HG02885 (cell line): ENCODE data around the gene KLHL29.
A peak's percentile ranks its signal among the peaks of the same experiment; 100 is the strongest.
"Not testable (repeated sequence)": the region's sequence is repeated elsewhere in the genome, so short reads cannot be mapped to it uniquely, and the experiment has no call there.

Experiments
- ATAC-seq: cut with Tn5 transposase; IDR thresholded peaks from one replicate; pipeline ENCODE4 v1.9.1; 2021; ENCODE audit warnings: mild to moderate bottlenecking; ENCODE audit not compliant: unreplicated experiment, poor library complexity

Gene KLHL29

DNA sequence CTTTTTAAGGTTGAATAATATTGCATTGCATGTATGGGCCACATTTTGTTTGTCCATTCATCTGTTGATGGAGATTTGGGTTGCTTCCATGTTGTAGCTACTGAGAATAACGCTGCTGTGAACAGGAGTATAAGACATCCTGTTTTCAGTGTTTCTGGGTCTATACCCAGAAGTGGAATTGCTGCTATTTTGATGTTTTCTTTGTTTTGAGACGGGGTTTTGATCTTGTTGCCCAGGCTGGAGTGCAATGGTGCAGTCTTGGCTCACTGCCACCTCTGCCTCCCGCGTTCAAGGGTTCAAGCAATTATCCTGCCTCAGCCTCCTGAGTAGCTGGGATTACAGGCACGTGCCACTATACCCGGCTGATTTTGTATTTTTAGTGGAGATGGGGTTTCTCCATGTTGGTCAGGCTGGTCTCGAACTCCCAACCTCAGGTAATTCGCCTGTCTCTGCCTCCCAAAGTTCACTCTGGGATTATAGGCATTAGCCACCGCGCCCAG lies 6.3 kb downstream of the KLHL29 start:
- not testable (repeated sequence) for ATAC-seq

DNA sequence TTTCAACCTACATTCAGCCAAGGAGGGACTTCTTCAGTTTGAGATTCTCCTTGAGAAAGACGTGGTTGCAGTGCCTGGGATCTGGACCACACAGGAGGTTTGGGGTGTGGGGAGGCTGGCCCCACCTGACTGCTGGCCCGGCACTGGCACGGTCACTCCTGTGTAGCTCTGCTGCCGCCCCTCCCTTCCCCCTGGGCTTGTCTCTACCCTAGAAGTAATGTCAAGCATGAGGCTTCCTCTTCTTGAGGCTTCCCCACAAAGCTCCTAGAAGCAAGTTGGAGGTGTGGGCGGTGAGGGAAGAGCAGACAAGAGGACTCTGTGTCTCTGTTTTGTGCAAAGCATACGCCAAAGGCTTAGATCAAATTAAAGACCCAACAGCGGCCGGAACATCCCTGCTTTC lies 8.7 kb downstream of the KLHL29 start:
- ATAC-seq, result no peak

DNA sequence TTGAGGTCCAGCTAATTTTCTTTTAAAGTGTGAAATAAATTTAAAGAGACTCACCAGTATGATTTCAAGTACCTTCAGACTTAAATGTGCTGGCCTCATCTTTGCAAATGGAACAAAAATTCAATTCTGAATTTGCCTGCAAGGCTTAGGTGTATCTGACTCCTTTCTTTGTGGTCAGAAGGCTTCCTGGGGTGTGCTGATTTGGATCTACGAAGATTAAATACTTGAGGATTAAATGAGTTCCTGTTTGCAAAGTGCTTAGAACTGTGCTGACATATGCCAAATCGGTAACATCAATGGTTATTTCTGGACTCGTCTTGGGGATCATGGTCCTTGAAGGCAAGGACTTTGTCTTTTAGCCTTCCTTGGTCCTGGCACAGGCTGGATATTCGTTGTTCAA lies 9.7 kb downstream of the KLHL29 start:
- no peak for ATAC-seq

DNA sequence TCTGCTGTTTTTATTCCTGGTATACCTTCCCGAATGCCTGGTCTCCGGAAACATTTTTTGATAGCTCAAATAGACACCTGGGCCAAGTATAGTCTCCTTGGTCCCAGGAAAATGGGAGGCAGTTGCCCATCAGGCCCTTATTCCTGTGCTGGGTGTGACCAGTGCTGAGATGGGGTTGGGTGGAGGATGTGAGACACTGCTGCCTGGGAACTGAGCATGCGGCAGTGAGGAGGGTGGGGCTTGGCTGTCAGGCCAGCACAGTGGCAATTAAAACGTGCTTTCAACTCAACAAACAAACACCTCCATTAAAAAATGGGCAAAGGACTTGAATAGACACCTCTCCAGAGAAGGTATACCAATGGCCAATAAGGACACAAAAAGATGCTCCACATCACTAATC lies 12.5 kb downstream of the KLHL29 start:
- ATAC-seq, result no peak

GRCh38 chr2:23399674-23400261 lies 14.8 kb downstream of the KLHL29 start:
- ATAC-seq, result peak; percentile 79

GRCh38 chr2:23400703-23401102 lies 15.7 kb downstream of the KLHL29 start:
- ATAC-seq, result no peak

DNA sequence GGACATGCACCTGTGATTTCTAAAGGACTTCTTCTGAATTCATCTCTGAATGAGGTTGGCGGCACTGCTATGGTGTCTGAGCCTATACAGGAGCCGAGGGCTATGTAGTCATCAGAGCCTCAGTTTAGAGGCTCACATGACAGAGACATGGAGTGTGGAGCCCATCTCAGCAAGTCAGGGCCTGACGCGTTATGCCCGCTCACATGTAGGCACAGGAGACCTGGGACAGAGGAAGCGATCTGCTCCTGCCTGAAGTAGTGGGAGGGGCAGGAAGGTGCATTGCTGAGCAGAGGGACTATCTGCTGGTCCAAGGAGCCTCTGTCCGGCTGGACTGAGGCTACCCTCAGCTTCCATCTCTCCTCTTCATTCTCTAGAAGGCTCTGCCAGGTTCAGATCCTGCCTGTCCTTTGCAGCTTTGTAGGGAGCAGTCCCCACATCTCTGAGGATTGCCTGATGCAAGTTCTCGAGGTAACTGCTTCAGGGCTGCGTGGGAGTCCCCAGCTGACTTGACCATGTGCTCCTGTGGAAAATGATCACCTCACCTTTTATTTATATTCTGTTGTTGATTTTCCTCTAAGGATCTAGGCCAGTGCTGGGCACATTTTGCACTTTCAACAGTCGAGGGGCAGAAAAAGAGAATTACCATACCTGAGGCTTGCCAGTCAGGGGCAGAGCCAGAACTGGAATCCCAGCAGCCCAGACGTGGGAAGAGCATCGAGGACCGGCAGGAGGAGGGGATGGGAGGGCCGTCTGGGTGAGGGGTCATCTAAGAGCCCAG lies 16.6 kb downstream of the KLHL29 start:
- ATAC-seq, result no peak

DNA sequence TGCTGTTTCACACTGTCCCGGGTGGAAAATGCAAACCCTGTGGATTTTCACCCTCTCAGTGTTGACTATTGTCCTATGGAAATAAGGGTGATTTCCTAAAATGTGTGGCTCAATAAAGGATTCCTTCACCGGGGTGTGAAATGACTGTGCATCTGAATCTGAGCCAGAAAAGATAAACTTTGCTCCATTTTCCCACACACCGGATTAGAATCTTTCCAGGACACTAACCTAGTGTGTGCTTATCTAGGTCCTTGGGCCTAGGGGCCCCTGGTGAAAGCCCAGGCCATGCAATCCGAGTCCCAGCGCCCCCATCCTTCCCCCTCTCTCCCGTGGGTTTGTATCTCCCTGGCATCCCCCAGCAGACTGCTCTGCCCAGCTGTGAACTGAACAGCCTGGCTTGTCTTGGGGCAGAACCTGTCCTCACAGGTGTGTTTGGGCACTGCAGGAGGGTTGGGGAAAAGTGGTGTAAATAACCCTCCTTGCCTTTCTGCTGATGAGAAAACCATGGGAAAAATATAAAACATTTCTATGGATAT lies 17.3 kb downstream of the KLHL29 start:
- no peak for ATAC-seq

- ATAC-seq, result peak; percentile 70
These were observed 19.4 kb downstream of the KLHL29 start for GRCh38 chr2:23404426-23404825.

- ATAC-seq, result no peak
These were observed 24.3 kb downstream of the KLHL29 start for GRCh38 chr2:23409248-23409647.

DNA sequence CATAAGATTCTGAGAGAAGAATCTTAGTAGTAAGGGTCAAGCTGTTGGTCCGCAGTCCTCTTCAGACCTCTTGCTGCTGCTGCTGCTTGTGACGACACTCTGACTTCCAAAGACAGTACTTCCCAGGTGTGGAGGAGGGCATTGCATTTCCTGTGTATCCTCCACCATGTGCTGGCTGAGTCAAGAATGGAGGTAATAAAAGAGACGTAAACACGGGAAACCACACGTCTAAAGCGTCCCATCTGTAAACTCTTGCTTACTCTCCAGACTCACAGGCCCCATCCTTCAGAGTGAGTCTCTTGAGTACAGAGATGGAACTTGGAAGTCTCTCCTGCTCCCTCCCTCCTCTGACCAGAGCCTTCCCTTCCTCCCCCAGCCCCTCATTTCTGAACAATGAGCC lies 25.6 kb downstream of the KLHL29 start:
- ATAC-seq, result no peak

DNA sequence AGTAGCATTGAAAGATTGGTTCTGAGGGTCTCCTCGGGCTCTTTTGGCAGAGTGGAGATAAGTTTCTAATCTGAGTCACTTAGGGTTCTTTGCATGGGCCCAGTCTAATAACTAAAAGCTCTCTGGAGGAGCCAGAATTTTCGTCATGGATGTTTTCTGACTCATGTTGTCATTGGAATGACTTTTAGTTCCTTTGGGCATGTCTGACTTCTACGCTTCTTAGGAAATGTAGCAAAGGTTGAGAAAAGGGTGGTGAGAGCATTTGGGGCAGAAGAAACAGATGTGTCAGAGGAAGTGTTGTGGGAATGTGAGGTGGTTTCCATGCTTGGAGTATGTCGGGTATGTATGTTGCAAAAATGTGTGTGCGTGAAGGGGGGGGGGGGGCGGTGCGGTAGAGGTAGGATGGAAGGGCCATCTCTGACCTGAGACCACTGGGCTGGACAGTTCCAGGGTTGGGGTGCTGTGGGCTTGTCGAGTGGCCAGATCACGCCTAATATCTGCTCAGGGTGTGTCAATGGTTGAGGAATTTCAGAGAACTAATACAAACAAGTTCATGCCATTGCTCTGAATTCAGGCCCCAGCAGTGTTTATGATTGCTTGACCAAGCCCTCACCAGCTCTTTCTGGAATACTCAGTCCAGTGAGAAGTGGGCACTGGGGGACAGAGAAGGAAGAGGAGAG lies 26.9 kb downstream of the KLHL29 start:
- no peak for ATAC-seq

DNA sequence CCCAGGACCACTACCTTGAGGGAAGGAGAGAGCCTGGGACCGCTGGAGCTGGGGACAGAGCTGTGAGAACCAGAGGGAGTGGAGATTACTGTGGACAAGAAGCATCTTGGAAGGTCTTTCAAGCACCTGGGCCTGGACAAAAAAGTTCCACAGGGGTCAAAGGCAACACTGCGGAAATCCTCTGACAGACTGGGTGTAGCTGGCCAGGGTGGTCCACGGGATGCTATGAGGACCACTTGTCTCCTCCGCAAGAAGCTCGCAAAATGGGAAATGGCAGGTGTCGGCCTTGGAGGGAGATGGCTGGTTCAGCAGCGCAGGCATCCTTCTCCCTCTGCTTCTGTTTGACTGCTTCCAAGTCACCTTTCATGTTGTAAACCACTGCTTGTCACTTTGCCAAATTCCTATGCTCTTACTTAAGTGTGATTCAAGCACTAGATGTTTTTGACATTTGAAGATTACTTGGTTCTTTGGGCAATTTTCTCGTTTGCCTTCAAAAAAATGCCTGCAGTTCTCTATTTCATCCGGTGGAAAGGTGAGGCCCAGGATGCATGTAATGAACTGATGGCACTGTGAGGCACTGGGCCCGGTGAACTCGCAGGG lies 27.7 kb downstream of the KLHL29 start:
- ATAC-seq, result no peak

DNA sequence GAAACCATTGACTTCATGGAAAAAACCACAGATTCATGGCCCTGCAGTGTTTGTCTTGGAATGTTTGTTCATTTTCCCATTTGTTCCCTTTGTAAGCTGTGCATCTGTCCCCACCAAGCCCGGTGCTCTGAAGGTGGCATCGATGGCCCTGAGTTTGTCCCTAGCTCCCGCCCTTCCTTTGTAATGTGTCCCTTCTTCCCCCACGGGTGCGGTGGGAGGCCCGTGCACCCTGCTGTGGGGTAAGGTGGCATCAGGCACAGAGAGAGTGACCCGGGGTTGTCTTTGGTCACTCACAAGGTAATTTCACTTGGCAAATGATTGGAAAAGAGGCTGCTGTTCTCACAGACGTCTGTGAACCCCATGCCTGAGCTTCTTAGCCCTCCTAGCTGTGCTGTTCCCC lies 28.7 kb downstream of the KLHL29 start:
- ATAC-seq, result no peak

DNA sequence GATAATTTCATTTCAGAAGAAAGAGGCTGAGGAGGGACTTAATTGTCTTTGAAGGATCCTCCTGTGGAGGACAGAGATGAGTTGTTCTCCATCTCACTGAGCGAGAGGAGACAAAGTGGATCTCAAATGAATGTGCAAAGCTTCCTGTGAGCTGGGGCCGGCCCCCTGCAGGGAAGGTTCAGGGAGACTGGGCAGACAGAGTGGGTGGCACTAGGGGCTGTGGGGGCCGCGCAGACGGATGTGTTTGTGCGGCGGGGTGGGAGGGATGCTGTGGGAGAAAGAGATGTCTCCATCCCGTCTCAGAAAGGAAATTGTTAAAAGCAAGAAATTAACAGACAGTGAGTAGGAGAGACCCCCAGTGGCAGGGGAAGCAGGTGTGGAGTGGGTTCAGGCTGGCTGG lies 29.1 kb downstream of the KLHL29 start:
- ATAC-seq, result no peak

DNA sequence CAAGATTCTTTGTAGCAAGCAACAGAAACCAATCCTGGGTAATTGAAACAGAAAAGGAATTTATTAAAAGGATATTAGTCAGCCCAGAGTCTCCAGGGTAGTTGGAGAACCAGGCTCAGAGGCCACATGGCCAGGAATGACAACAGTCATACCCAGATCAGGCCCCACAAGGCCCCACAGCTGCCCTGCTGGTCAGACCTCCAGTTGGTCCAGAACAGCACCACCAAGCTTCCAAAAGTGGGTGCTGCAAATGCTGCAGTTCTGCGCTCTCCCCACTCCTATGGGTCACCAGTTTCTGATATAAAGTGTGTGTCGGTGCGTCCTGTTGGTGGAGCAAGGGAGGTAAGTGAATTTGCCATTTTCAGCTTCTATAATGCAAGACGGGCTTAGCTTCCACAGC lies 29.9 kb downstream of the KLHL29 start:
- ATAC-seq, result no peak

- ATAC-seq, result no peak
These were observed 32.3 kb downstream of the KLHL29 start for GRCh38 chr2:23417310-23417709.

DNA sequence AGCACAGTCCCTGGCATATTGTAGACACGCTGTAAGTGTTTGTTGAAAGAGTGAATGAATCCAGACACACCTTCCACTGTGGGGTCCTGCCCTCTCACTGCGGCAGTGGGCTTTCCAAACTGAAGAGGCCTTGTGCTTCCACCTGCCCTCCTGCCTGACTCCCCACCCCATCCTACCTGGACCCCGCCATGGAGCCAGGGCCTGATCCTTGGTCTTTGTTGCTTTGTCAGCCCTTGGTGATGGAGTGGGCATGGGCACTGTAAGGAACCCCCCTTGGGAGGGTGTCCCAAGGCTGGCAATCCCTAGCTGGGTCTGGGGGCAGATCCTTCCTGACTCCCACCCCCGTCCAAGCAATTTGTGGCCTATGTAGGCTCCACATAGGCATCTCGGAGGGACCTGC lies 33.1 kb downstream of the KLHL29 start:
- ATAC-seq, result no peak

DNA sequence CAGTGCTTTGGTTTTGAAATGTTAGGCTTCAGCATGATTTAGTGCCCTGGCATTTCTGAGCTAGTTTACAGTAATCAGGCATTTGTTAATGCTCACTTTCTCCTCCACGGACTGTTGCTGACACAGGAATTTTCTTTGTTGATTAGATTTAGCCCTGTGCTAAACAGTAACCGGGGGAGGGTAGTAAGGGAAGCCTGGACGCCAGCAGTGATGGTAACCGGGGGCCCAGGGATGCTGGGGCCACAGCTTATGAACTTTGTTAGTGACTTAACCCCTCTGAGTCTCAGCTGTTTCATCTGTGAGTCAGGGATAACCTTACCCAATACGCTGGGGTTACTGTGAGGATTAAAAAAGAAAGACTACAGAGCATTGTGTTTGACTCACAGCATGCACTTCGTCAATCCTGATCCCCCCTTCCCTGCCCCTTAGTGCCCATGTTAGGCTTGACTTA lies 33.5 kb downstream of the KLHL29 start:
- no peak for ATAC-seq

DNA sequence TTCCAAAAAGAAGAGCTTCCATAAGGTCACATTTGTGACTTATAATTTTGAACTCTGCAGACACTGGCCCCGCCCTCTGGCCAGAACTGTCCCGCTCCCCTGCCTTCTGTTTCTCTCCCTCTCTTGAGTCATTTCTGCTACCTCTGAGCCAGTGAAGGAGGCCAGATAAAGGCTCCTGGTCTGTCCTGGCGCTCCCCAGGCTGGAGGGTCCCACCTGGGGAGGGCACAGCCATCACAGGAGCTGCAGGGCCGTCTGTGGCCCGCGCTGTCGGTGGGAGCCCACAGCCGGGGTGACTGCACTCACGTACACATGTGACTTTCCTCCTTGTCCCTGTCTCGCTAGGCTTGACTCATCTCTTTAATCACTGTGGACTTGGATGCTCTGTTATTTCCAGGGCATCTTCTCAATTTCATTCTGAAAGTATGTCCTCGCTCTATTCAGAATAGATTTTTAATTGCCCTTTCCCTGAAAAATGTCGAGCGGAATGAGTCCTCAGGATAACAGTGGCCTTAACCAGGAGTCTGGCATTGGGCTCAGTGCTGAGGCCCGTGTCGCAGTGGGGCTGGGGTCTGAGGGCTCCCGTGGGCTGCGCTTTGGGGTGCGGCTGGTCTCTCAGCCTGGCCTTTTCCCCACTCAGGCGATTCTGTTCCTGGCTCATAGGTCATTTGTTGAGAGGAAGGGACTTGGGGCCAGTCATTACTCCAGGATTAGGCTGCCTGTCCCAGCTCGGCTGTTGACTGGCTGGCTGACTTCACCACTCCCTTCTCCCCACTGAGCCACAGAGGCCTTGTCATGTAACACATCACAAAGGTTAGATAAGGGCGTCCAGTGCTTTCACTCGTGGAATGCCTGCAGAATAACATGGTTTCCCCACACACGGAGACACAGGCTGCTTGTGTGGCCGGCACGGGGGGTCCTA lies 34.5 kb downstream of the KLHL29 start:
- no peak for ATAC-seq
